ENCODE data around the gene LHFPL6. TPM values are rescaled to one million over a fixed set of nuclear protein-coding genes. Genes with fewer than 3 reads are reported as not detected.

The LHFPL6 gene
- total RNA-seq, 1 experiment from 2014 or later = 2.5 TPM

- Histone ChIP-seq H3K27ac (no peak overlapping the region), H3K4me1 (replicated peaks; ENCODE audit: insufficient read depth) (no peaks in the 10 kb centered on the region), H3K36me3 (ENCODE audit: low read depth) (no peaks in the 10 kb centered on the region), H4K20me1 (ENCODE audit: insufficient read depth) (no peaks in the 10 kb centered on the region), H3K79me2 (ENCODE audit: low read depth) (no peaks in the 10 kb centered on the region), H3F3A (ENCODE audit: insufficient read depth, low read depth) (no peaks in the 10 kb centered on the region), H3K27me3 (ENCODE audit: insufficient read depth, low read depth) (no peaks in the 10 kb centered on the region), H2AFZ (no peak overlapping the region), H3K4me2 (no peak overlapping the region), H3K9me3 (ENCODE audit: insufficient read depth, low read depth) (no peaks in the 10 kb centered on the region), H3K9me2 (ENCODE audit: insufficient read depth) (no peaks in the 10 kb centered on the region), H3K4me3 (no peak overlapping the region)
- ChIA-PET POLR2A (ENCODE audit: unreplicated experiment) (no interaction called here), CTCF (no interaction called here)
- no TSS peak for BruUV-seq (replicated peaks)
- DNase-seq = no peak
- intact Hi-C loops (cut with micrococcal nuclease; ENCODE audit: unreplicated experiment) = no loop called here
- TF ChIP-seq EZH2 (IDR thresholded peaks at IDR 0.05; ENCODE audit: low read depth) = no peak
- no peak for TF ChIP-seq CTCF (conservative IDR thresholded peaks at IDR 0.05)
Measured at GRCh38 chr13:39550931-39551330, 52.1 kb downstream of the LHFPL6 start.

DNA sequence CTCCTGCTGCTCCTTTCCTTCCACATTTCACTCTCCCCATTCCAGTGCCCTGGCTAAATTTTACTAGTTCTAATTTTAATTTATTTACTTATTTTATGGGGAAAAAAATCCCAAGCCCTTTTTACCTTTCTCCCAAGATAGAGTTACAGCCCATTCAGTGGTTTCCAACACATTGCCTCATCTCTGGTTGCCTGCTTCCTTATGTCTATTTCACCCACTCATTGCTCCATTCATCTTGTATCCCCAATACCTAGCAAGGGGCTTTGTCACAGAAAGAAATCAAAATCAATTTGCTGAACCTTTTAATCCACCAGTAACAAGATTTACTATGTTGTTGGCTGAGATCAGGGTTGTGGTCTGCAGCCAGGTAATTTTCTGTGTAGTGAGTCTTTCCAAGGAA, 55.9 kb downstream of the LHFPL6 start:
- H3K27me3 ChIP-seq (ENCODE audit: insufficient read depth, low read depth) = no peaks in the 10 kb centered on the region
- H3K27ac ChIP-seq = no peak overlapping the region
- H3K4me3 ChIP-seq = no peak overlapping the region
- no peaks in the 10 kb centered on the region for H3K4me1 ChIP-seq (replicated peaks; ENCODE audit: insufficient read depth)
- H3K9me3 ChIP-seq (ENCODE audit: insufficient read depth, low read depth) = no peaks in the 10 kb centered on the region
- no peaks in the 10 kb centered on the region for H4K20me1 ChIP-seq (ENCODE audit: insufficient read depth)
- H3F3A ChIP-seq (ENCODE audit: insufficient read depth, low read depth) = no peaks in the 10 kb centered on the region
- TF ChIP-seq CTCF (conservative IDR thresholded peaks at IDR 0.05) = no peak
- TF ChIP-seq EZH2 (IDR thresholded peaks at IDR 0.05; ENCODE audit: low read depth) = no peak
- BruUV-seq (replicated peaks) = no TSS peak
- no peak overlapping the region for H3K4me2 ChIP-seq
- no peaks in the 10 kb centered on the region for H3K79me2 ChIP-seq (ENCODE audit: low read depth)
- no peaks in the 10 kb centered on the region for H3K36me3 ChIP-seq (ENCODE audit: low read depth)
- DNase-seq = no peak
- CTCF ChIA-PET = no interaction called here
- H2AFZ ChIP-seq = no peak overlapping the region
- intact Hi-C loops (cut with micrococcal nuclease; ENCODE audit: unreplicated experiment) = no loop called here
- no peaks in the 10 kb centered on the region; the same call in 1 of the 2 replicates for H3K9me2 ChIP-seq (ENCODE audit: insufficient read depth)
- POLR2A ChIA-PET (ENCODE audit: unreplicated experiment) = no interaction called here

DNA sequence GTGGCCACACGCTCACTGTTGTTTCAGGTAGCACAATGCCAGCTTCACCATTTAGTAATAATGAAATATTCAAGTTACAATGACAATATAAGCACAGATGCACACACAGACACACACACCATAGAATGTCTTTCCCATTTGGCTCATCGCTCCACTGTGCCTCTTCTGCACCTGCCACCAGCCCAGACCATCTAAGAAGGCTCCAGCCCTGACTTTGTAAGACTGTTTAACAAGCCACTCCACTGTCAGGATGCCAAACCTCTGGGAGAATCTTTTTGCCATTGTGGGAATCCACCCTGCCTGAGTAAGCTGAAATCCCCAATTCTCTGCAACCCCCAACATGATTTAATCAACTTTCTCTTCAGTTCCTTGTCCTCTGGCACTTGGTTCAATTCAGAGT, 60.6 kb downstream of the LHFPL6 start:
- no peaks in the 10 kb centered on the region for H3F3A ChIP-seq (ENCODE audit: insufficient read depth, low read depth)
- TF ChIP-seq CTCF (conservative IDR thresholded peaks at IDR 0.05) = no peak
- no peak for TF ChIP-seq EZH2 (IDR thresholded peaks at IDR 0.05; ENCODE audit: low read depth)
- H3K36me3 ChIP-seq (ENCODE audit: low read depth) = no peaks in the 10 kb centered on the region
- intact Hi-C loops (cut with micrococcal nuclease; ENCODE audit: unreplicated experiment) = no loop called here
- POLR2A ChIA-PET (ENCODE audit: unreplicated experiment) = no interaction called here
- H2AFZ ChIP-seq = no peak overlapping the region
- no TSS peak for BruUV-seq (replicated peaks)
- H4K20me1 ChIP-seq (ENCODE audit: insufficient read depth) = no peaks in the 10 kb centered on the region
- no peaks in the 10 kb centered on the region for H3K27me3 ChIP-seq (ENCODE audit: insufficient read depth, low read depth)
- H3K27ac ChIP-seq = no peak overlapping the region
- DNase-seq = no peak
- no peak overlapping the region for H3K4me3 ChIP-seq
- H3K4me1 ChIP-seq (replicated peaks; ENCODE audit: insufficient read depth) = no peaks in the 10 kb centered on the region
- CTCF ChIA-PET = no interaction called here
- no peaks in the 10 kb centered on the region; the same call in 1 of the 2 replicates for H3K9me2 ChIP-seq (ENCODE audit: insufficient read depth)
- H3K4me2 ChIP-seq = no peak overlapping the region
- no peaks in the 10 kb centered on the region for H3K79me2 ChIP-seq (ENCODE audit: low read depth)
- no peaks in the 10 kb centered on the region for H3K9me3 ChIP-seq (ENCODE audit: insufficient read depth, low read depth)

Measured in PC-9 (cell line).